Kidney epithelial cell (primary cell): ENCODE measurements around the gene AFTPH. TPM values are rescaled to one million over a fixed set of nuclear protein-coding genes. Genes with fewer than 3 reads are reported as not detected.

ENCODE experiments used
- DNase-seq: peaks from one replicate; pipeline ENCODE4 v3.0.0-alpha.2; 2010; ENCODE audit warnings: low read depth
- H3K27me3 ChIP-seq: 2 replicates; pipeline ENCODE4 v1.6.0; 2011; ENCODE audit warnings: low read length; ENCODE audit not compliant: control insufficient read depth, insufficient read depth
- H3K36me3 ChIP-seq: 2 replicates; pipeline ENCODE4 v1.5.1; 2011; ENCODE audit warnings: low read length; ENCODE audit not compliant: control insufficient read depth, insufficient read depth
- H3K4me3 ChIP-seq: 2 replicates; pipeline ENCODE4 v1.5.1; 2011; ENCODE audit warnings: low read depth, mild to moderate bottlenecking, control low read depth, low read length
- total RNA-seq: library from RNA; depleted of rRNA; stranded (reverse); fragments of >200 nt; gene quantifications from 2 replicates; pipeline ENCODE4 v1.2.3, GENCODE V29; 2015
- TF ChIP-seq, protein P1 (sequence below): IDR thresholded peaks from 2 replicates; pipeline ENCODE4 v1.5.1; 2011; ENCODE audit warnings: mild to moderate bottlenecking, moderate library complexity, low read length, control low read depth, inconsistent platforms; ENCODE audit not compliant: insufficient read depth, poor library complexity, severe bottlenecking

Gene AFTPH
- total RNA-seq, 1 donor from 2014 or later: 20.3 TPM

DNA sequence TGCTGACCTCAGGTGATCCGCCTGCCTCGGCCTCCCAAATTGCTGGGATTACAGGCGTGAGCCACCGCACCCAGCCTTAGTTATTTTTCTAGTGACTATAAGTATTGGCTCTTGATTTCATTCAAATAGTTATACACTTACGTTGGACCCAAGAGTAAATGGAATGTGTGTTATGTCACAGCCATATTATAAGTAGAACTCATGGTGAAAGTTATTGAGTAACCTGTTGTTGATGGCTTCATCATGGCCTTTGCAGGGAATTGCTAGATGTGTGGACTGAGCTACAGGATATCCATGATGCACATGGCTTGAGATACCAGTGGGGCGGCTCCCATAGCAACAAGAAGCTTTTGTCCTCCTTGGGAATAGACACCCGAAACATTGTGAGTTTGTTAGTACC, 44.7 kb downstream of the AFTPH start:
- no peak overlapping the region for H3K4me3 ChIP-seq
- peaks cover 1% of the 10 kb centered on the region for H3K36me3 ChIP-seq
- DNase-seq: no peak
- no peaks in the 10 kb centered on the region for H3K27me3 ChIP-seq
- TF ChIP-seq, protein P1, sequence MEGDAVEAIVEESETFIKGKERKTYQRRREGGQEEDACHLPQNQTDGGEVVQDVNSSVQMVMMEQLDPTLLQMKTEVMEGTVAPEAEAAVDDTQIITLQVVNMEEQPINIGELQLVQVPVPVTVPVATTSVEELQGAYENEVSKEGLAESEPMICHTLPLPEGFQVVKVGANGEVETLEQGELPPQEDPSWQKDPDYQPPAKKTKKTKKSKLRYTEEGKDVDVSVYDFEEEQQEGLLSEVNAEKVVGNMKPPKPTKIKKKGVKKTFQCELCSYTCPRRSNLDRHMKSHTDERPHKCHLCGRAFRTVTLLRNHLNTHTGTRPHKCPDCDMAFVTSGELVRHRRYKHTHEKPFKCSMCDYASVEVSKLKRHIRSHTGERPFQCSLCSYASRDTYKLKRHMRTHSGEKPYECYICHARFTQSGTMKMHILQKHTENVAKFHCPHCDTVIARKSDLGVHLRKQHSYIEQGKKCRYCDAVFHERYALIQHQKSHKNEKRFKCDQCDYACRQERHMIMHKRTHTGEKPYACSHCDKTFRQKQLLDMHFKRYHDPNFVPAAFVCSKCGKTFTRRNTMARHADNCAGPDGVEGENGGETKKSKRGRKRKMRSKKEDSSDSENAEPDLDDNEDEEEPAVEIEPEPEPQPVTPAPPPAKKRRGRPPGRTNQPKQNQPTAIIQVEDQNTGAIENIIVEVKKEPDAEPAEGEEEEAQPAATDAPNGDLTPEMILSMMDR: no peak

DNA sequence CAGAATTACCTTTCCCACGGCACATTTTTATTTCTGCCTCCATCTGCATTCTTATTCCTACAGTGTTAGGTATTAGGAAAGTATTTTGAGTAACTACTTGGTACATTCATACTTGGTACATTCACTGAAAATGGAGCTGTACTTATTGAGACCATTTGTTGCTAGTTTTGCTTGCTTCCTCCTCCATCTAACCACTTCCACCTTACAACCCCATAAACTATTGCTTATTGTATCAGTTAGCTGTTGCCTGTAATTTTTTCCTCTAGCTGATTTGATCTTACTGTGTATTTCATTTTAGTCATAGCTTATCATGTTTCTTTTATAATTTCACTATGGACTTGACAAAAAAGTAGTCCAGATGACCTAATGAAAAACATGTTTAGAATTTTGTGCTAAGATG, 50.7 kb downstream of the AFTPH start:
- Histone ChIP-seq H3K4me3 (no peak overlapping the region), H3K27me3 (no peaks in the 10 kb centered on the region), H3K36me3 (peaks cover 1% of the 10 kb centered on the region)
- TF ChIP-seq, protein P1: no peak
- no peak for DNase-seq

DNA sequence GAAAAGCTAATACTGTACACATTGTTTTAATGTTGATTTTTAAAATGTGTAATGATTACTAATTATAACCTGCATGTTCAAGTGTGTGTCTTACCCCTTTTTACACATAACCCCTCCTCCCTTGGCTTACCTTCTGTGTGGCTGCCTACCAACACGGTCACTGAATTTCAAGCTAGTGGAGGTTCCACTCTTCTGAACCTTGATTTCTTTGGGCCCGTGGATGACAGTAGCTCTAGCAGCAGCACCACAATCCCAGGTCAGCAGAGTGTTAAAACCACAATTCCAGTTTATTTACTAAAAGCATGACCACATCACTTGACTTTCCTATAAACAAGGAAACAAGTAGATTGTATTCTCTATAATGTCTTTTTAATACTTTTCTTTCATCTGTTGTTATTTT, 56.9 kb downstream of the AFTPH start:
- no peak for DNase-seq
- Histone ChIP-seq H3K4me3 (no peak overlapping the region), H3K36me3 (no peaks in the 10 kb centered on the region), H3K27me3 (no peaks in the 10 kb centered on the region)
- TF ChIP-seq, protein P1: no peak

DNA sequence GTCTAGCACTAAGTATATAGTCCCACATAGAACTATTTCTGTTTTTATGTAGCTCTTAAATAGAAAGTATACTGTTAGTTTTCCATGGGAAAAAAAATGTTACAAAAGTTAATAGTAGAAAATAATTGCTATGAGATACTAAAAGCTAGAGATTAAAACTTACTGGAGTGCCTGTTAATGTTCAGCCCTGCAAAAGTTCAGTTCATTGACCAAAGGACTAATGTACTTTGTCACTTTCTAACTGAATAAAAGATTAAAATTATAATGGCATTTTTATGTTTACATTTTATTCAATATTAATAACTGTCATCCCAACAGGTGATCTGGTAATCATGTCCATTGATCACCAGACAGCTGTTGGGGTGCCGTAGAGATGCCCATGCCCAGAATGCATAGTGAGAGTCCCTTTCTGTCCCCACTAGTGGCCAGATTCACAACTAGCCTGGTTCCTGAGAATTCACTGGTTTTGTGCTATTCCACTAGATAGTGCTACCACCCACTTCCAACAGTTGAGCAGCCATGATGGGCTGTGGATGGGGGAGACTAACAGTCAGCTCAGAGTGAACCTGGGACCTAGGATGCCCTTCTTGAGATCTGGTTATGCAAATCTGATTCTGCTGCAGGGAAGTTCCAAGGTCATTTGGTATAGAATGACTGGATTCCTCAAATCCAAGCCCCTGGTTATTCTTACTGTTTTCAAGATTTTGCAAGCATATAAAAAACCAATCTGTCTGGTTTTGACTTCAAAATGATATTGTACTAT, 57.8 kb downstream of the AFTPH start:
- Histone ChIP-seq H3K36me3 (no peaks in the 10 kb centered on the region), H3K27me3 (no peaks in the 10 kb centered on the region), H3K4me3 (no peak overlapping the region)
- TF ChIP-seq, protein P1: no peak
- DNase-seq: no peak

DNA sequence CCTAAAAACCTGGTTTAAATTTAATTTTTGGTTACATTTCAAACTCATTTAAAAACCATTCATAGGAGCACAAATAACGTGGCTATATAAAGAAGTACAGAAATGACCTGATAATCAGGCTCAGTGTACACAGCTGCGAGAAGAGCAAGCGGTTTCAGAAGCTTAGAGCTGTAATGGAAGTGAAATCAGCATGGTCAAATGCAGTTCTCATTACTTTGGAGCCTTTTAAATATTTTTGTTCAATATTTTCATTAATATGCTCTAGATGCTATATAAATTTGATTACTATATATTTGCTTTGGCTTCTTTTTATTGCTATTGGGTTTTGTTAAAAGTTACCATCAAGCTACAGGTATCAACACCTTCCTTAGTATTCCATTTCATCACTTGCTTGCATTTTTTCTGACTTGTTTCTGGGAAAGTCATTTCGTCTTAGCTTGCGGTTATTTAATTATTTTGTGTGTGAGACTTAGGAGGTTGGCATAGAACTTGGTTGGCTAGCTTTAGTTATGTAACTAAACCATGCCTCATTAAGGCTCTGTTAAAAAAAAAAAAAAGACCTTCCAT, 58.7 kb downstream of the AFTPH start:
- TF ChIP-seq, protein P1: no peak
- Histone ChIP-seq H3K36me3 (no peaks in the 10 kb centered on the region), H3K27me3 (no peaks in the 10 kb centered on the region), H3K4me3 (no peak overlapping the region)
- no peak for DNase-seq
